Gastrocnemius medialis (tissue), 4 donors: Measurements from ENCODE around the gene VMP1. TPM values are rescaled to one million over a fixed set of nuclear protein-coding genes. Genes with fewer than 3 reads are reported as not detected.
A peak's percentile ranks its signal among the peaks of the same experiment; 100 is the strongest.

Experiments
- ATAC-seq, 2 donors: fragments of 150-250 bp; one replicate each; pipeline ENCODE4 v1.9.1; 2016
- DNase-seq, 2 donors: peaks; one replicate each; pipeline ENCODE4 v3.0.0-alpha.2; 2019
- H3K27ac ChIP-seq, 4 donors: fragments of 200-600 bp; sonication (generic); 1 replicate in 1 of 4; 2 replicates in 3 of 4; pipeline ENCODE4 v1.5.1; 2016 to 2018; ENCODE audit warnings: mild to moderate bottlenecking in 2 of 4, moderate library complexity in 1 of 4
- H3K27me3 ChIP-seq, 3 donors: fragments of 200-600 bp; sonication (generic) in 2 of 3; 1 replicate in 1 of 3; 2 replicates in 2 of 3; pipeline versions ENCODE4 v1.5.1 to v1.6.0; 2016 to 2019; ENCODE audit warnings: mild to moderate bottlenecking in 1 of 3, moderate library complexity in 1 of 3
- H3K36me3 ChIP-seq, 2 donors: fragments of 200-600 bp; sonication (generic) in 1 of 2; one replicate each; pipeline ENCODE4 v1.5.1; 2017 to 2018
- H3K4me1 ChIP-seq, 2 donors: fragments of 200-600 bp; sonication (generic) in 1 of 2; one replicate each; pipeline ENCODE4 v1.5.1; 2016 to 2017; ENCODE audit warnings: mild to moderate bottlenecking in 2 of 2
- H3K4me3 ChIP-seq, 4 donors: fragments of 200-600 bp; sonication (generic) in 3 of 4; 1 replicate in 1 of 4; 2 replicates in 3 of 4; pipeline ENCODE4 v1.5.1; 2016 to 2019; ENCODE audit warnings: mild to moderate bottlenecking in 2 of 4
- H3K9me3 ChIP-seq, 3 donors: fragments of 200-600 bp; sonication (generic) in 2 of 3; 1 replicate in 1 of 3; 2 replicates in 2 of 3; pipeline ENCODE4 v1.5.1; 2016 to 2019
- POLR2A ChIP-seq, 2 donors: fragments of 450-650 bp; IDR thresholded peaks; one replicate each; pipeline ENCODE4 v1.6.1; 2017; ENCODE audit warnings: antibody characterized with exemption in 2 of 2, mild to moderate bottlenecking in 2 of 2, moderate library complexity in 2 of 2
- in situ Hi-C, 4 donors: fragments of 200-750 bp; cut with MboI; loops; one replicate each; pipeline versions ENCODE4 v1.15.0 to v1.8.0; 2017; ENCODE audit warnings: low sequenced_read_pairs in 4 of 4
- intact Hi-C: fragments of 100-400 bp; cut with DNase I; formaldehyde crosslinking; loops from one replicate; pipeline ENCODE4 v1.15.1; 2023; ENCODE audit warnings: low total_unique reads
- total RNA-seq, 4 donors: library from RNA; depleted of rRNA; stranded (reverse); fragments of >200 nt; gene quantifications; one replicate each; pipeline versions ENCODE4 v1.1.0 to v1.2.3, GENCODE V29; 2016
- TF ChIP-seq, protein P1 (sequence below), 5 experiments: fragments of 450-650 bp in 3 of 5; fragments of 200-600 bp in 2 of 5; sonication (generic) in 2 of 5; IDR thresholded peaks in 4 of 5; conservative IDR thresholded peaks in 1 of 5; 1 replicate in 4 of 5; 2 replicates in 1 of 5; pipeline ENCODE4 v1.5.1; 2016 to 2019; ENCODE audit warnings: antibody characterized with exemption in 5 of 5, mild to moderate bottlenecking in 3 of 5, moderate library complexity in 3 of 5

Gene VMP1
- total RNA-seq, 4 donors from 2014 or later: 39.2 to 55.0 (median 48.4) TPM

DNA sequence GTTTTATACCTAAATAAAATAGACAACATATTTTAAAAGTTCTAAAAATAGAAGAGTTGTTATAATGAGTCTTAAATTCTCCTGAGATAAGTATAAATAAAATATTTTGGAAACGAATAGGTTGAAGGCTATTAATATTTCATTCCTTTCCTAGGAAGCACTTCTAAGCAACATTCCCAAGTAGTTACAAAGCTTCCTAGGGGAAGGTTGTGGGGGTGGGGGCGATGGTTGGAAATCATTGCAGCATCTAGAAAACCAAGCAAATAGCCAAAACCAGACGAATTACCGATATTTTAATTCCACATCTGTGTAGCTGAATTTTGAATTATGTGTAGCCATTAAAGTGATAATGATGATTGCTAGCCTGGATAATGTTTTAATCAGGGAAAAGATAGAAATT lies 27.1 kb upstream of the VMP1 start:
- TF ChIP-seq, protein P1, sequence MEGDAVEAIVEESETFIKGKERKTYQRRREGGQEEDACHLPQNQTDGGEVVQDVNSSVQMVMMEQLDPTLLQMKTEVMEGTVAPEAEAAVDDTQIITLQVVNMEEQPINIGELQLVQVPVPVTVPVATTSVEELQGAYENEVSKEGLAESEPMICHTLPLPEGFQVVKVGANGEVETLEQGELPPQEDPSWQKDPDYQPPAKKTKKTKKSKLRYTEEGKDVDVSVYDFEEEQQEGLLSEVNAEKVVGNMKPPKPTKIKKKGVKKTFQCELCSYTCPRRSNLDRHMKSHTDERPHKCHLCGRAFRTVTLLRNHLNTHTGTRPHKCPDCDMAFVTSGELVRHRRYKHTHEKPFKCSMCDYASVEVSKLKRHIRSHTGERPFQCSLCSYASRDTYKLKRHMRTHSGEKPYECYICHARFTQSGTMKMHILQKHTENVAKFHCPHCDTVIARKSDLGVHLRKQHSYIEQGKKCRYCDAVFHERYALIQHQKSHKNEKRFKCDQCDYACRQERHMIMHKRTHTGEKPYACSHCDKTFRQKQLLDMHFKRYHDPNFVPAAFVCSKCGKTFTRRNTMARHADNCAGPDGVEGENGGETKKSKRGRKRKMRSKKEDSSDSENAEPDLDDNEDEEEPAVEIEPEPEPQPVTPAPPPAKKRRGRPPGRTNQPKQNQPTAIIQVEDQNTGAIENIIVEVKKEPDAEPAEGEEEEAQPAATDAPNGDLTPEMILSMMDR (IDR thresholded peaks at IDR 0.05 in 4 of 5, conservative IDR thresholded peaks at IDR 0.05 in 1 of 5): no peak
- TF ChIP-seq POLR2A (IDR thresholded peaks at IDR 0.05): no peak
- Histone ChIP-seq H3K9me3 (no peaks in the 10 kb centered on the region), H3K36me3 (peaks cover 6 to 100% of the 10 kb centered on the region in 2 donors), H3K27ac (no peak overlapping the region), H3K4me1 (no peaks in the 10 kb centered on the region), H3K4me3 (no peak overlapping the region), H3K27me3 (no peaks in the 10 kb centered on the region)
- in situ Hi-C loops (loop anchor here in 1 of 4 donors (25.0 kb wide), 1 partner anchor 382 kb away; no protein-coding TSS in a partner anchor), intact Hi-C loops (no loop called here)
- ATAC-seq (no peak), DNase-seq (no peak)

DNA sequence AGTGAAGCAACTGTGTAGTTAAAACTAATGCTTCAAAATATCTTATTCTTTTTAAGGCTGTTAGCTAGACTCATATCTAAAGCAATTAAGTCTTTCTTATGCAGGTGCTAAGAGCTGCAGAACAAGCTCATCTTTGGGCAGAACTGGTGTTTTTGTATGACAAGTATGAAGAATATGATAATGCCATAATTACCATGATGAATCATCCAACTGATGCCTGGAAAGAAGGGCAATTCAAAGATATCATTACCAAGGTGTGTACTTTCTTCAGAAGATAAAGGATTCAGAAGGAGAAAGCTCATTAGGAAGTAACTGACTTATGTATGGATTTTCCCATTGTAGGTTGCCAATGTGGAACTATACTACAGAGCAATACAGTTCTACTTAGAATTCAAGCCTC lies 24.2 kb upstream of the VMP1 start:
- ATAC-seq (no peak), DNase-seq (no peak)
- H3K9me3 ChIP-seq: no peaks in the 10 kb centered on the region
- peaks cover 6 to 97% of the 10 kb centered on the region in 2 donors for H3K36me3 ChIP-seq
- no peak overlapping the region for H3K27ac ChIP-seq
- TF ChIP-seq POLR2A (IDR thresholded peaks at IDR 0.05): no peak
- TF ChIP-seq, protein P1 (IDR thresholded peaks at IDR 0.05 in 4 of 5, conservative IDR thresholded peaks at IDR 0.05 in 1 of 5): no peak
- intact Hi-C loops: no loop called here
- no peaks in the 10 kb centered on the region for H3K27me3 ChIP-seq
- H3K4me3 ChIP-seq: no peak overlapping the region
- in situ Hi-C loops: loop anchor here in 1 of 4 donors (25.0 kb wide), 1 partner anchor 379 kb away; no protein-coding TSS in a partner anchor
- no peaks in the 10 kb centered on the region for H3K4me1 ChIP-seq

DNA sequence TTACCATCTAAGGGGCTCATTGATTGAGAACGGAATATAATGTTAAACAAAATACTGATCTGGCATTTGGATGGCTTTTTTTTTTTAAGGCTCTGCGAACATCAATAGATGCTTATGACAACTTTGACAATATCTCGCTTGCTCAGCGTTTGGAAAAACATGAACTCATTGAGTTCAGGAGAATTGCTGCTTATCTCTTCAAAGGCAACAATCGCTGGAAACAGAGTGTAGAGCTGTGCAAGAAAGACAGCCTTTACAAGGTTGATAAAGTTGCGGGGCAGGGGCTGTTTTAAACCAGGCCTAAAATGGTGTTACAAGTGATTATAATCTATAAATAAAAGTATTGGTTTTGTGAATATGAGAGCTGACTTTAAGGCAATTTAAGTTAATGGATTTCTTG lies 22.5 kb upstream of the VMP1 start:
- intact Hi-C loops: no loop called here
- no peak for TF ChIP-seq POLR2A (IDR thresholded peaks at IDR 0.05)
- TF ChIP-seq, protein P1 (IDR thresholded peaks at IDR 0.05 in 4 of 5, conservative IDR thresholded peaks at IDR 0.05 in 1 of 5): no peak
- peaks cover 6 to 94% of the 10 kb centered on the region in 2 donors for H3K36me3 ChIP-seq
- no peak overlapping the region for H3K27ac ChIP-seq
- H3K9me3 ChIP-seq: no peaks in the 10 kb centered on the region
- in situ Hi-C loops: loop anchor here in 1 of 4 donors (25.0 kb wide), 1 partner anchor 377 kb away; no protein-coding TSS in a partner anchor
- H3K4me3 ChIP-seq: no peak overlapping the region
- no peak for DNase-seq
- H3K27me3 ChIP-seq: no peaks in the 10 kb centered on the region
- ATAC-seq: no peak
- no peaks in the 10 kb centered on the region for H3K4me1 ChIP-seq

DNA sequence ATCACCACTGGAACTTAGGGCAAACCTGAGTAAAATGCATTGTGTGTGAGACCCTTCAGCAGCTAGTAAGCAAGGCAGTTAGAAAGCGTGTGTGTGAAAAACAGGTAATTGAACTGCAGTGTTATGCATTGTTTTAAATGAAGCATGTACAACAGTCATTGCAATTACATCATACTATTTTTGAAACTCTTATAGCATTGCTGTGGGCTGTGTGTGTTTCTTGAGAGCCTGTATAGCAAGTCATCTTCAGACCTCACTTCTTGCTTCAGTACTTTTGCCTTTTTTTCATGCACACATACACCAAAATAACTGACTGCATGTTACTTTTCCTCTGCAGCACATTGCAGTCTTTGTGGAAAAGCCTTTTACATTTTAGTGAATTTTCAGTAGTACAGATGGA lies 19.4 kb upstream of the VMP1 start:
- H3K4me3 ChIP-seq: no peak overlapping the region
- peaks cover 4 to 94% of the 10 kb centered on the region in 2 donors for H3K36me3 ChIP-seq
- H3K27ac ChIP-seq: peak overlapping the region in 1 of 4 donors; percentile 3
- H3K9me3 ChIP-seq: no peaks in the 10 kb centered on the region
- no peaks in the 10 kb centered on the region for H3K4me1 ChIP-seq
- TF ChIP-seq, protein P1 (IDR thresholded peaks at IDR 0.05 in 4 of 5, conservative IDR thresholded peaks at IDR 0.05 in 1 of 5): no peak
- TF ChIP-seq POLR2A (IDR thresholded peaks at IDR 0.05): no peak
- DNase-seq: no peak
- ATAC-seq: no peak
- H3K27me3 ChIP-seq: no peaks in the 10 kb centered on the region
- intact Hi-C loops: no loop called here
- in situ Hi-C loops: loop anchor here in 1 of 4 donors (25.0 kb wide), 1 partner anchor 374 kb away; no protein-coding TSS in a partner anchor

DNA sequence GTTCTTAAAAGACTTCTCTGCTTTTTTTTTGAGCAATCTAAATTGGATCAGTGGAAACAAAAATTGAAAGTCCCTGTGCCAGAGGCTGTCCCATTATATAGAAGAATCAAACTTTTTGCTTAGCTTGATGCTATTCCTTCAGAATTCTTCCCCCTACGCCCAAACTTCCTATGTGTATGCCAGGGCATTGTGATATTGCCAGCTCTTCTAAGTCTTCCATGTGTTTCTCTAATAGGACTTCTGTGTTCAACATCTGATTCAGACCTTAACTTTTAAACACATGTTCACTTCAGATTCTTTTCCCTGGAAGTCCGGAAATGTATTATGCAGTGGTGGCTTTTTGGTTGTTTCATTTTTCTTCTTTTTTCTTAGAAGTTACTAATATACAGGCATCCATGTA lies 19.0 kb upstream of the VMP1 start:
- Histone ChIP-seq H3K27ac (peak overlapping the region in 1 of 4 donors; percentile 3), H3K4me3 (no peak overlapping the region), H3K9me3 (no peaks in the 10 kb centered on the region), H3K36me3 (peaks cover 3 to 94% of the 10 kb centered on the region in 2 donors), H3K4me1 (no peaks in the 10 kb centered on the region), H3K27me3 (no peaks in the 10 kb centered on the region)
- DNase-seq (no peak), ATAC-seq (no peak)
- intact Hi-C loops (no loop called here), in situ Hi-C loops (loop anchor here in 1 of 4 donors (25.0 kb wide), 1 partner anchor 374 kb away; no protein-coding TSS in a partner anchor)
- TF ChIP-seq POLR2A (IDR thresholded peaks at IDR 0.05): no peak
- TF ChIP-seq, protein P1 (IDR thresholded peaks at IDR 0.05 in 4 of 5, conservative IDR thresholded peaks at IDR 0.05 in 1 of 5): no peak
